ENCODE data around the gene PTPN21. TPM values are rescaled to one million over a fixed set of nuclear protein-coding genes. Genes with fewer than 3 reads are reported as not detected.

The PTPN21 gene
- total and polyA plus RNA-seq, 4 donors, result 2.1 to 7.2 (median 3.1) TPM

- TF ChIP-seq MAX (IDR thresholded peaks at IDR 0.05) (no peak), FOXA1 (IDR thresholded peaks at IDR 0.05) (no peak)
Measured at GRCh38 chr14:88490168-88490567, 64.6 kb downstream of the PTPN21 start (continued).

GRCh38 chr14:88488897-88489296 is 65.9 kb downstream of the PTPN21 start:
- WGBS, result 83% methylated on average over 6 of the region's 6 CpGs

More at GRCh38 chr14:88488897-88489296, 65.9 kb downstream of the PTPN21 start:
- Histone ChIP-seq H3K4me3 (ENCODE audit: low read depth in 1 of 3, low read length in 3 of 3) (no peak overlapping the region), H3K4me1 (ENCODE audit: control insufficient read depth in 4 of 4, insufficient read depth in 4 of 4, low read length in 3 of 4) (no peaks in the 10 kb centered on the region), H3K27ac (ENCODE audit: low read depth in 1 of 2, low read length in 2 of 2) (no peak overlapping the region), H3K9ac (ENCODE audit: low read depth in 1 of 2, low read length in 2 of 2) (no peak overlapping the region), H3K36me3 (ENCODE audit: control insufficient read depth in 4 of 4, insufficient read depth in 3 of 4, low read depth in 1 of 4, low read length in 3 of 4) (peaks cover 2 to 6% (median 5%) of the 10 kb centered on the region in 4 donors), H3K27me3 (ENCODE audit: control insufficient read depth in 4 of 4, insufficient read depth in 4 of 4, low read length in 3 of 4) (no peaks in the 10 kb centered on the region), H3K9me3 (ENCODE audit: control insufficient read depth in 4 of 4, low read length in 3 of 4) (no peaks in the 10 kb centered on the region)
- no peak for TF ChIP-seq MAX (IDR thresholded peaks at IDR 0.05)
- no peak for TF ChIP-seq ZBTB33 (IDR thresholded peaks at IDR 0.05)
- TF ChIP-seq EGR1 (IDR thresholded peaks at IDR 0.05; ENCODE audit: low read depth in 2 of 2), result no peak
- no peak for TF ChIP-seq RAD21 (IDR thresholded peaks at IDR 0.05)
- no peak for TF ChIP-seq HNF4G (IDR thresholded peaks at IDR 0.05)
- no peak for TF ChIP-seq FOXA1 (IDR thresholded peaks at IDR 0.05)
- TF ChIP-seq HNF4A (conservative IDR thresholded peaks at IDR 0.05), result no peak
- no peak for TF ChIP-seq YY1 (IDR thresholded peaks at IDR 0.05)
- no peak for TF ChIP-seq CTCF (IDR thresholded peaks at IDR 0.05; ENCODE audit: low read depth, low read length, missing input control)
- TF ChIP-seq NR2F2 (IDR thresholded peaks at IDR 0.05), result no peak
- TF ChIP-seq SP1 (IDR thresholded peaks at IDR 0.05), result no peak
- TF ChIP-seq GABPA (IDR thresholded peaks at IDR 0.05 in 1 of 2, conservative IDR thresholded peaks at IDR 0.05 in 1 of 2), result no peak
- no peak for TF ChIP-seq FOXA2 (IDR thresholded peaks at IDR 0.05)
- no peak for TF ChIP-seq ATF3 (IDR thresholded peaks at IDR 0.05)
- TF ChIP-seq JUND (IDR thresholded peaks at IDR 0.05), result no peak
- no peak for DNase-seq (ENCODE audit: low spot score)
